WERI-Rb-1 (cell line): ENCODE results near the gene XIRP1.
"Not testable (repeated sequence)": the region's sequence is repeated elsewhere in the genome, so short reads cannot be mapped to it uniquely, and the experiment has no call there.

Source experiments
- DNase-seq: peaks from one replicate; pipeline ENCODE4 v3.0.0-alpha.2; 2020
- H3K27ac ChIP-seq: fragments of 250-450 bp; sonication (Bioruptor Pico); 2 replicates; pipeline ENCODE4 v1.5.1; 2020; ENCODE audit warnings: mild to moderate bottlenecking, moderate library complexity
- H3K27me3 ChIP-seq: fragments of 250-450 bp; sonication (Bioruptor Pico); 2 replicates; pipeline ENCODE4 v1.5.1; 2021; ENCODE audit warnings: mild to moderate bottlenecking, low read depth, moderate library complexity; ENCODE audit not compliant: insufficient read depth, severe bottlenecking
- H3K36me3 ChIP-seq: fragments of 250-450 bp; sonication (Bioruptor Pico); 2 replicates; pipeline ENCODE4 v1.5.1; 2020; ENCODE audit warnings: mild to moderate bottlenecking, moderate library complexity
- H3K4me3 ChIP-seq: 2 replicates; pipeline ENCODE4 v1.5.1; 2011; ENCODE audit warnings: low read depth, mild to moderate bottlenecking, control low read depth, low read length
- H3K9me3 ChIP-seq: fragments of 250-450 bp; sonication (Bioruptor Pico); 2 replicates; pipeline ENCODE4 v1.5.1; 2021; ENCODE audit warnings: mild to moderate bottlenecking, moderate library complexity; ENCODE audit not compliant: severe bottlenecking
- TF ChIP-seq, protein P1 (sequence below): IDR thresholded peaks from 2 replicates; pipeline ENCODE4 v1.5.1; 2011; ENCODE audit warnings: low read depth, mild to moderate bottlenecking, control low read depth, inconsistent platforms, low read length

The XIRP1 gene

DNA sequence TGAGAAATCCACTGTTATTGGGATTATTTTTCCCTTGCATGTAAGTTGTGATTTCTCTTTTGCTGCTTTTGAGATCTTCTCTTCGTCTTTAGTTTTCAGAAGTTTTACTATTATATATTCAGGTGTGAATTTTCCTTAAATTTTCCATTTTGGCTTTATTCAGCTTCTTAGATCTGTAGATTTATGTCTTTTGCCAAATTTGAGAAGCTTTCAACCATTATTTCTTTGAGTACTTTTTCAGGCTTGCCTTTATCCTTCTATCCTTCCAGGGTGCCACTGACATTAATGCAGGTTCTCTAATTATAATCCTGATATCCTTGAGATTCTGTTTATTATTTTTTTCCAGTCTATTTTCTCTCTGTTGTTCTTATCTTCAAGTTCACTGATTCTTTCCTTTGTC, 38.1 kb upstream of the XIRP1 start:
- Histone ChIP-seq H3K9me3 (no peaks in the 10 kb centered on the region), H3K36me3 (no peaks in the 10 kb centered on the region), H3K27me3 (no peaks in the 10 kb centered on the region), H3K4me3 (no peak overlapping the region), H3K27ac (no peak overlapping the region)
- TF ChIP-seq, protein P1, sequence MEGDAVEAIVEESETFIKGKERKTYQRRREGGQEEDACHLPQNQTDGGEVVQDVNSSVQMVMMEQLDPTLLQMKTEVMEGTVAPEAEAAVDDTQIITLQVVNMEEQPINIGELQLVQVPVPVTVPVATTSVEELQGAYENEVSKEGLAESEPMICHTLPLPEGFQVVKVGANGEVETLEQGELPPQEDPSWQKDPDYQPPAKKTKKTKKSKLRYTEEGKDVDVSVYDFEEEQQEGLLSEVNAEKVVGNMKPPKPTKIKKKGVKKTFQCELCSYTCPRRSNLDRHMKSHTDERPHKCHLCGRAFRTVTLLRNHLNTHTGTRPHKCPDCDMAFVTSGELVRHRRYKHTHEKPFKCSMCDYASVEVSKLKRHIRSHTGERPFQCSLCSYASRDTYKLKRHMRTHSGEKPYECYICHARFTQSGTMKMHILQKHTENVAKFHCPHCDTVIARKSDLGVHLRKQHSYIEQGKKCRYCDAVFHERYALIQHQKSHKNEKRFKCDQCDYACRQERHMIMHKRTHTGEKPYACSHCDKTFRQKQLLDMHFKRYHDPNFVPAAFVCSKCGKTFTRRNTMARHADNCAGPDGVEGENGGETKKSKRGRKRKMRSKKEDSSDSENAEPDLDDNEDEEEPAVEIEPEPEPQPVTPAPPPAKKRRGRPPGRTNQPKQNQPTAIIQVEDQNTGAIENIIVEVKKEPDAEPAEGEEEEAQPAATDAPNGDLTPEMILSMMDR = no peak
- no peak for DNase-seq

DNA sequence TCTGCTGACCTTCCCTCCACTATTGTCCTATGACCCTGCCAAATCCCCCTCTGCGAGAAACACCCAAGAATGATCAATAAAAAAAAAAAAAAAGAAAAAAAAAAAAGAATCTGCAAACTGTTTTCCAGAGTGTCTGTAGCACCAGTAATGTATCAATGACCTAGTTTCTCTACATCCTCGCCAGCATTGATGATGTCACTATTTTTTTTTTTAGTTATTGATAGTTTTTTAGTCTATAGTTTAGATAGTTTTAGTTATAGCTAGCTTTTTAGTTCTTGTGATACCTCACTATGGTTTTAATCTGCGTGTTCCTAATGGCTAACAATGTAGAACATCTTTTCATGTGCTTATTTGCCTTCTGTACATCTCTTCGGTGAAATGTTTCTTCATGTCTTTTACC, 36.1 kb upstream of the XIRP1 start:
- no peak overlapping the region for H3K27ac ChIP-seq
- H3K36me3 ChIP-seq = no peaks in the 10 kb centered on the region
- H3K27me3 ChIP-seq = no peaks in the 10 kb centered on the region
- H3K4me3 ChIP-seq = no peak overlapping the region
- TF ChIP-seq, protein P1 = no peak
- H3K9me3 ChIP-seq = no peaks in the 10 kb centered on the region
- DNase-seq = no peak

DNA sequence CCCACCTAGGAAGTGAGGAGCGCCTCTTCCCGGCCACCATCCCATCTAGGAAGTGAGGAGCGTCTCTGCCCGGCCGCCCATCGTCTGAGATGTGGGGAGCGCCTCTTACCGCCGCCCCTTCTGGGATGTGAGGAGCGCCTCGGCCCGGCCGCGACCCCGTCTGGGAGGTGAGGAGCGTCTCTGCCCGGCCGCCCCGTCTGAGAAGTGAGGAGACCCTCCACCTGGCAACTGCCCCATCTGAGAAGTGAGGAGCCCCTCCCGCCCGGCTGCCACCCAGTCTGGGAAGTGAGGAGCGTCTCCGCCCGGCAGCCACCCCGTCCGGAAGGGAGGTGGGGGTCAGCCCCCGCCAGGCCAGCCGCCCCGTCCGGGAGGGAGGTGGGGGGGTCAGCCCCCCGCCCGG, 35.2 kb upstream of the XIRP1 start:
- DNase-seq, H3K4me3 ChIP-seq, H3K36me3 ChIP-seq, H3K9me3 ChIP-seq, H3K27me3 ChIP-seq, H3K27ac ChIP-seq: not testable (repeated sequence)

DNA sequence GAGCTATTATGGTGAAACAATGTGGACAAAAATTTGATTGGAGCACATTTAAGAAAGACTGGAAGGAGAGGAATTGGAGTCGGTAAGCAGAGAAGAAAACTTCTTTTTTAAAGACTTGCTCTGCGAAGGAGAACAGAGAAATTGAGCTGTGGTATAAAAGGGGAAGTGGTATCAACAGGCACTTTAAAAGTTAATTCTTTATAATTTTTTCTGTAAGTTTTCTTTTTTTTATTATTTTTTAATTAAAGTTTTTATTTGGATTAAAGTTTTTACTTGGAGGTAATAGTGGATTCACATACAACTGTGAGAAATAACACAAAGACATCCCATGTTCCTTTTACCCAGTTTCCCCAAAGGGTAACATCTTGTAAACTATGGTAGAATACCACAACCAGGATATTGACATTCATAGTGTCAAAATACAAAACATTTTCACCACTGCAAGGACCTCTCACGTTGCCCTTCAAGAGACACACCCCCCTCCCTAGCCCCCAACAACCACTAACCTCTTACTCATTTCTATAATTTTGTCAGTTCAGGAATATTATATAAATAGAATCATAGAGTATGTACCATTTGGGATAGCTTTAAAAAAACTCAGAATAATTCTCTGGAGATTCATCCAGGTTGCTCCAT, 33.8 kb upstream of the XIRP1 start:
- no peak overlapping the region for H3K27ac ChIP-seq
- TF ChIP-seq, protein P1 = no peak
- H3K4me3 ChIP-seq = no peak overlapping the region
- no peaks in the 10 kb centered on the region for H3K9me3 ChIP-seq
- no peak for DNase-seq
- H3K36me3 ChIP-seq = no peaks in the 10 kb centered on the region
- H3K27me3 ChIP-seq = no peaks in the 10 kb centered on the region

DNA sequence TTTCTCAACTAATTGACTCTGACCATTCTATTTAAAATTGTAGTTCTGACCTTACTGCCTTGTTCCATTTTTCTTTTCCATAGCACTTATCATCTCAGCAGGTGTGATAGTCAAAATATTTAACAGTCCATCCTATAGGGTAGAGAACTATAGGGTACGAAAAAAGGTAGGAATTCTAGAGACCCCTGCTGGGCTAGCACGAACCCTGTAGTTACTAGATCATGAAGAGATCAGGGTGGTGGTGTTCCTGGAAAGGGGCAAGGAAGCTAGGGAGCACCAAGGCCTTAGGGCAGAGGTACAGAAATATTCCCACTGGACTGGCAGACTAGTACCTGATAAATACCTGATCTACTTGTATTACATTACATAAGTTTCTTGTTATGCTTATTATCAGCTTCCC, 31.9 kb upstream of the XIRP1 start:
- TF ChIP-seq, protein P1 = no peak
- Histone ChIP-seq H3K9me3 (no peaks in the 10 kb centered on the region), H3K27me3 (no peaks in the 10 kb centered on the region), H3K27ac (no peak overlapping the region), H3K4me3 (no peak overlapping the region), H3K36me3 (no peaks in the 10 kb centered on the region)
- no peak for DNase-seq

DNA sequence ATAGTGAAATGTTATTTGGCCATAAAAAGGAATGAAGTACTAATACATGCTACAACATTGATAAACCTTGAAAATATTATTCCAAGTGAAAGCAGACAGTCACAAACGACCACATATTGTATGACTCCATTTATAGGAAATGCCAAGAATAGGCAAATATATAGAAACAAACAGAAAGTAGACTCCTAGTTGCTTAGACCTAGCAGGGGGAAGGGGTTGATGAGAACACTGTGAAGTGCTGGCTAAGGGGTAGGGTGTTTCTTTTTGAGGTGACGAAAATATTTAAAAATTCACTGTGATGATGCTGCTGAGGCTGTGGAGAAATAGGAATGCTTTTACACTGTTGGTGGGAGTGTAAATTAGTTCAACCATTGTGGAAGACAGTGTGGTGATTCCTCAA, 30.5 kb upstream of the XIRP1 start:
- TF ChIP-seq, protein P1 = no peak
- no peak overlapping the region for H3K4me3 ChIP-seq

More for the DNA sequence above, 30.5 kb upstream of the XIRP1 start:
- no peak for DNase-seq
- Histone ChIP-seq H3K27me3 (no peaks in the 10 kb centered on the region), H3K9me3 (no peaks in the 10 kb centered on the region), H3K36me3 (no peaks in the 10 kb centered on the region), H3K27ac (no peak overlapping the region)
